MM.1S (cell line): ENCODE data around the gene SERTAD2.

Experiments used
- DNase-seq: peaks from one replicate; pipeline ENCODE4 v3.0.0-alpha.2; 2015
- H2AFZ ChIP-seq: fragments of 300-600 bp; sonication (generic); 2 replicates; pipeline ENCODE4 v1.6.0; 2016; ENCODE audit warnings: antibody characterized with exemption, low read length
- H3F3A ChIP-seq: fragments of 300-600 bp; sonication (generic); 2 replicates; pipeline ENCODE4 v1.6.1; 2016; ENCODE audit warnings: mild to moderate bottlenecking, antibody characterized with exemption, low read length, moderate library complexity, mixed read lengths; ENCODE audit not compliant: insufficient read depth
- H3K27ac ChIP-seq: fragments of 300-600 bp; sonication (generic); 2 replicates; pipeline ENCODE4 v1.5.1; 2016; ENCODE audit warnings: mild to moderate bottlenecking, low read length
- H3K27me3 ChIP-seq: fragments of 300-600 bp; sonication (generic); replicated peaks from 2 replicates; pipeline ENCODE4 v1.6.0; 2016; ENCODE audit warnings: low read length; ENCODE audit not compliant: insufficient read depth
- H3K36me3 ChIP-seq: fragments of 300-600 bp; sonication (generic); replicated peaks from 2 replicates; pipeline ENCODE4 v1.6.1; 2016; ENCODE audit warnings: mild to moderate bottlenecking, low read length, mixed read lengths; ENCODE audit not compliant: insufficient read depth
- H3K4me1 ChIP-seq: fragments of 300-600 bp; sonication (generic); 2 replicates; pipeline ENCODE4 v1.6.1; 2016; ENCODE audit warnings: low read length, mixed read lengths
- H3K4me2 ChIP-seq: fragments of 300-600 bp; sonication (generic); 2 replicates; pipeline ENCODE4 v1.6.0; 2016; ENCODE audit warnings: low read depth, low read length
- H3K4me3 ChIP-seq: fragments of 300-600 bp; sonication (generic); 2 replicates; pipeline ENCODE4 v1.5.1; 2016; ENCODE audit warnings: low read length, mixed read lengths
- H3K79me2 ChIP-seq: fragments of 300-600 bp; sonication (generic); 2 replicates; pipeline ENCODE4 v1.6.1; 2016; ENCODE audit warnings: mixed run types, low read length, mixed read lengths
- H3K9ac ChIP-seq: fragments of 300-600 bp; sonication (generic); 2 replicates; pipeline ENCODE4 v1.6.1; 2016; ENCODE audit warnings: low read length, mixed read lengths
- H3K9me2 ChIP-seq: fragments of 300-600 bp; sonication (generic); replicated peaks from 2 replicates; pipeline ENCODE4 v1.6.1; 2016; ENCODE audit warnings: mild to moderate bottlenecking, low read length, mixed read lengths; ENCODE audit not compliant: insufficient read depth
- H3K9me3 ChIP-seq: fragments of 300-600 bp; sonication (generic); replicated peaks from 2 replicates; pipeline ENCODE4 v1.6.1; 2016; ENCODE audit warnings: mild to moderate bottlenecking, low read length, mixed read lengths; ENCODE audit not compliant: insufficient read depth
- H4K20me1 ChIP-seq: fragments of 300-600 bp; sonication (generic); 2 replicates; pipeline ENCODE4 v1.6.1; 2016; ENCODE audit warnings: mild to moderate bottlenecking, low read length, moderate library complexity, mixed read lengths; ENCODE audit not compliant: insufficient read depth
- EZH2 ChIP-seq: fragments of 300-600 bp; sonication (generic); optimal IDR thresholded peaks from 2 replicates; pipeline ENCODE3; 2017; ENCODE audit warnings: low read depth, mild to moderate bottlenecking, antibody characterized with exemption, low read length, mixed read lengths
- EZH2phosphoT487 ChIP-seq: fragments of 300-600 bp; sonication (generic); IDR thresholded peaks from 2 replicates; pipeline ENCODE4 v1.6.1; 2018; ENCODE audit warnings: antibody characterized with exemption, low read length
- TF ChIP-seq, protein P1 (sequence below): fragments of 300-600 bp; sonication (generic); IDR thresholded peaks from 2 replicates; pipeline ENCODE4 v1.5.1; 2016; ENCODE audit warnings: antibody characterized with exemption, low read length, mixed read lengths

Gene SERTAD2

DNA sequence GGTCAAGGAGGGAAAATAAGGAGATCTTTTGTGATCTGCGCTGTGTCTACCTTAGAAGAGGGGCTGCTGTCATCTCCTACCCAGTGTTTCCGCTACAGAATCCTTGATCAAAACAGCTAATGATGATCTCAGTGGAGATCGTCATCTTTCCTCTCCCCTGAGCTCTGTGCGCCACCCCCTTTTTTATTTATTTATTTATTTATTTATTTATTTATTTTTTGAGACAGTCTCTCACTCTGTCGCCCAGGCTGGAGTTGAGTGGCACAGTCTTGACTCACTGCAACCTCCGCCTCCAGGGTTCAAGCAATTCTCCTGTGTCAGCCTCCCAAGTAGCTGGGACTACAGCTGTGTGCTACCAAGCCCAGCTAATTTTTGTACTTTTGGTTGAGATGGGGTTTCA, 55.5 kb downstream of the SERTAD2 start:
- TF ChIP-seq, protein P1, sequence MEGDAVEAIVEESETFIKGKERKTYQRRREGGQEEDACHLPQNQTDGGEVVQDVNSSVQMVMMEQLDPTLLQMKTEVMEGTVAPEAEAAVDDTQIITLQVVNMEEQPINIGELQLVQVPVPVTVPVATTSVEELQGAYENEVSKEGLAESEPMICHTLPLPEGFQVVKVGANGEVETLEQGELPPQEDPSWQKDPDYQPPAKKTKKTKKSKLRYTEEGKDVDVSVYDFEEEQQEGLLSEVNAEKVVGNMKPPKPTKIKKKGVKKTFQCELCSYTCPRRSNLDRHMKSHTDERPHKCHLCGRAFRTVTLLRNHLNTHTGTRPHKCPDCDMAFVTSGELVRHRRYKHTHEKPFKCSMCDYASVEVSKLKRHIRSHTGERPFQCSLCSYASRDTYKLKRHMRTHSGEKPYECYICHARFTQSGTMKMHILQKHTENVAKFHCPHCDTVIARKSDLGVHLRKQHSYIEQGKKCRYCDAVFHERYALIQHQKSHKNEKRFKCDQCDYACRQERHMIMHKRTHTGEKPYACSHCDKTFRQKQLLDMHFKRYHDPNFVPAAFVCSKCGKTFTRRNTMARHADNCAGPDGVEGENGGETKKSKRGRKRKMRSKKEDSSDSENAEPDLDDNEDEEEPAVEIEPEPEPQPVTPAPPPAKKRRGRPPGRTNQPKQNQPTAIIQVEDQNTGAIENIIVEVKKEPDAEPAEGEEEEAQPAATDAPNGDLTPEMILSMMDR = no peak
- TF ChIP-seq EZH2 = no peak
- TF ChIP-seq EZH2phosphoT487 = no peak

DNA sequence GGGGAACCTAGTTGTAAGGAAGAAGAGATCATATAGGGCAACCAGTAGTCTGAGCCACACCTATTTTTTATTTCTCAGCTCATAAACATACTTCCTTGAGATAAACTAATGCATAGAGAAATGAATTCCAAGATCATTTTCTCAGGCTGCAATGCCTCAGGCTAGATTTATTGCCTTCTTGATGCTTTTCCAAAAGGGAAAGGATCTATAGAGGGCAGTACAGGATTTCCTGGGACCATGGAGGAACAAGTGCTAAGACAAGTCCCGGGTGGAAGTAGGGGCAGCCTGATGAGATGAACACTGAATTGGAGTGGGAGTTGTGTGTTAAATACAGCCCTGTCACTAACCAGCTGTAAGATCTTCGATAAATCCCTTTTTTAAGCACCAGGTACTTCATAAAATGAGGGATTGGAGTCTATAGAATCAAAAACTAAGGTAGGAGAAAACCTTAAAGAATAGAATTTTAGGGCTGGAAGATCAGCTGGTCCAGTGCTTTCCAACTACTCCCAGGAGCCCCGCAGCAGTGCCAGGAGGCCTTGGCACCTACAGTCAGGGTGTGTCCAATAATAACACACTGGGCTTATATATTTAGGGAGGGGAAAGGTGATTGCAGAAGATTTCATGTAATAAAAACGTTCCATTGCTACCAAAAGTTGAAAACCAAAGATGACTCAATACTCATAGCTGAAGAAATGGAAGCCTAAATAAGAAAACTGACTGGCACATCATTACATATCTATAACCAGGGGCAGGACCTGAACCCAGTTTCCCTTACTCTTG, 58.1 kb downstream of the SERTAD2 start:
- no peaks in the 10 kb centered on the region for H3K79me2 ChIP-seq
- H4K20me1 ChIP-seq = no peaks in the 10 kb centered on the region
- H3K36me3 ChIP-seq = no peaks in the 10 kb centered on the region
- H3K9me3 ChIP-seq = no peaks in the 10 kb centered on the region
- H3K4me3 ChIP-seq = no peak overlapping the region
- no peak for DNase-seq
- H3K9me2 ChIP-seq = no peaks in the 10 kb centered on the region
- no peak overlapping the region for H3K4me2 ChIP-seq
- H2AFZ ChIP-seq = no peak overlapping the region
- H3F3A ChIP-seq = no peaks in the 10 kb centered on the region
- H3K9ac ChIP-seq = no peak overlapping the region
- no peak overlapping the region for H3K27ac ChIP-seq
- H3K4me1 ChIP-seq = peaks cover 11% of the 10 kb centered on the region
- H3K27me3 ChIP-seq = no peaks in the 10 kb centered on the region
- TF ChIP-seq EZH2 (no peak), EZH2phosphoT487 (no peak)
- TF ChIP-seq, protein P1 = no peak

More for the DNA sequence above, 55.5 kb downstream of the SERTAD2 start:
- H3K36me3 ChIP-seq = no peaks in the 10 kb centered on the region
- H3F3A ChIP-seq = peaks cover 20% of the 10 kb centered on the region
- H3K27me3 ChIP-seq = no peaks in the 10 kb centered on the region
- no peak overlapping the region for H3K9ac ChIP-seq
- no peaks in the 10 kb centered on the region for H3K79me2 ChIP-seq
- peaks cover 31% of the 10 kb centered on the region for H3K4me1 ChIP-seq
- H3K4me2 ChIP-seq = no peak overlapping the region
- H2AFZ ChIP-seq = no peak overlapping the region
- H3K9me3 ChIP-seq = no peaks in the 10 kb centered on the region
- H3K27ac ChIP-seq = no peak overlapping the region
- H3K4me3 ChIP-seq = no peak overlapping the region
- H4K20me1 ChIP-seq = no peaks in the 10 kb centered on the region
- H3K9me2 ChIP-seq = no peaks in the 10 kb centered on the region
- DNase-seq = no peak

DNA sequence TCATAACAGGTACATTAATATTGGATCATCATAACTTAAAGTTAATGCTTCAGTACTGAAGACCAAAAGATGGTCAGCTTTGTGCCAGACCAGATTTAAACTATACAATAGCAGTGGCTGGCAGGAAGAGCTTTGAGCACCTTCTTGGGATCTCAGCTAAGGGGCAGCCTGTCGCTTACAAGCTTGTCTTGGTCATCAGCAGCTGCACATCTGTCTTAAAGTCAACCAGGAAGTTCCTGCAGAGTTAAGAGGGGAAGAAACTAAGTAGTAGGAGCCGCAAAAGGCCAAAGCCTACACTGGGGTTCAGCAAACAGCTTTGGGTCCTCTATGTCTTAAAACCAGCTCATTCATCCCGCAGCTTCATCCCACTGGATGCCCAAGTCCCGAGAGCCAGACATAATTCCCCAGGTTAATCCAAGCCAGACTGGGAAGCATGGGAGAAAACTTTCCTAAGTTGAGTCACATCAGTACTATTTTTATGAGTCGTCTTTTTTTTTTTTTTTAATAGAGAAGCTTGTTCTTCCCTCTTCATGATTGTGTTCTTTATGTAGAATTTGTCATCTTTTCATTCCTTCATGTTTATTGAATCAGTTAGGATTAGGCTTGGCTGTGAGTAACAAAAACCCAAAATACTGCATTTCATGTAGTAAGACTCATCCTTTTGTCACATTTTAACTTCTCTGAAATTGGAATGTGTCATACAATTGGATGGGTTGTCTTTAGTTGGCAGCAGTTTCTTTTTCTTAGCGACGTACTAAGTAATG, 59.3 kb downstream of the SERTAD2 start:
- H3K4me1 ChIP-seq = 0 out of 2 replicates have a peak, but pooled peaks cover under 1% of the 10 kb centered on the region
- DNase-seq = no peak
- TF ChIP-seq EZH2phosphoT487 (no peak), EZH2 (no peak)
- TF ChIP-seq, protein P1 = no peak
- no peaks in the 10 kb centered on the region for H3K79me2 ChIP-seq
- no peaks in the 10 kb centered on the region for H4K20me1 ChIP-seq
- H3K36me3 ChIP-seq = no peaks in the 10 kb centered on the region; the same call in 1 of the 2 replicates
- H3F3A ChIP-seq = no peaks in the 10 kb centered on the region
- H3K9me3 ChIP-seq = no peaks in the 10 kb centered on the region
- H3K4me3 ChIP-seq = no peak overlapping the region
- no peak overlapping the region for H3K27ac ChIP-seq
- no peak overlapping the region for H2AFZ ChIP-seq
- H3K27me3 ChIP-seq = no peaks in the 10 kb centered on the region
- H3K9me2 ChIP-seq = no peaks in the 10 kb centered on the region
- H3K4me2 ChIP-seq = no peak overlapping the region
- H3K9ac ChIP-seq = no peak overlapping the region
